ENCODE results near the gene CTPS1. TPM values are rescaled to one million over a fixed set of nuclear protein-coding genes. Genes with fewer than 3 reads are reported as not detected.

The CTPS1 gene
- total RNA-seq, 1 experiment from 2014 or later, result 73.4 TPM

- TF ChIP-seq TP53 (CRISPR knock-in tag; IDR thresholded peaks at IDR 0.05), result no peak
Measured at GRCh38 chr1:41020654-41021053, 41.2 kb downstream of the CTPS1 start (continued).

GRCh38 chr1:41021526-41022308, 42.2 kb downstream of the CTPS1 start, which contains the start of gene SLFNL1:
Gene SLFNL1 (minus strand): TSS chr1:41021725. CDS start chr1:41020660, 1,065 bp downstream.
- ChIA-PET CTCF (interaction anchor here (0.6 to 2.3 kb wide), 10 partner anchors 16 to 455 kb away, joined by 3 to 8 read pairs (median 4); partner anchors contain the start of gene CTPS1), POLR2A (no interaction called here)
- no peak within 1 kb of the TSS for H3K27ac Mint-ChIP-seq
- DNase-seq (ENCODE audit: low spot score), result peak; percentile 54
- peak; percentile 74 for ATAC-seq
- no peaks in the 10 kb centered on the region for H3K9me3 Mint-ChIP-seq
- H3K4me1 Mint-ChIP-seq, result peaks cover 12% of the 10 kb centered on the region
- peaks cover 9% of the 10 kb centered on the region for H3K36me3 Mint-ChIP-seq
- H3K4me3 Mint-ChIP-seq, result no peak within 1 kb of the TSS
- peaks cover 35% of the 10 kb centered on the region for H3K27me3 Mint-ChIP-seq (ENCODE audit: low read depth)
- TF ChIP-seq, protein P1, sequence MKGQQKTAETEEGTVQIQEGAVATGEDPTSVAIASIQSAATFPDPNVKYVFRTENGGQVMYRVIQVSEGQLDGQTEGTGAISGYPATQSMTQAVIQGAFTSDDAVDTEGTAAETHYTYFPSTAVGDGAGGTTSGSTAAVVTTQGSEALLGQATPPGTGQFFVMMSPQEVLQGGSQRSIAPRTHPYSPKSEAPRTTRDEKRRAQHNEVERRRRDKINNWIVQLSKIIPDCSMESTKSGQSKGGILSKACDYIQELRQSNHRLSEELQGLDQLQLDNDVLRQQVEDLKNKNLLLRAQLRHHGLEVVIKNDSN (CRISPR knock-in tag; IDR thresholded peaks at IDR 0.05), result peak; percentile 49; the same call in 1 of the 2 replicates
- TF ChIP-seq, protein P2, sequence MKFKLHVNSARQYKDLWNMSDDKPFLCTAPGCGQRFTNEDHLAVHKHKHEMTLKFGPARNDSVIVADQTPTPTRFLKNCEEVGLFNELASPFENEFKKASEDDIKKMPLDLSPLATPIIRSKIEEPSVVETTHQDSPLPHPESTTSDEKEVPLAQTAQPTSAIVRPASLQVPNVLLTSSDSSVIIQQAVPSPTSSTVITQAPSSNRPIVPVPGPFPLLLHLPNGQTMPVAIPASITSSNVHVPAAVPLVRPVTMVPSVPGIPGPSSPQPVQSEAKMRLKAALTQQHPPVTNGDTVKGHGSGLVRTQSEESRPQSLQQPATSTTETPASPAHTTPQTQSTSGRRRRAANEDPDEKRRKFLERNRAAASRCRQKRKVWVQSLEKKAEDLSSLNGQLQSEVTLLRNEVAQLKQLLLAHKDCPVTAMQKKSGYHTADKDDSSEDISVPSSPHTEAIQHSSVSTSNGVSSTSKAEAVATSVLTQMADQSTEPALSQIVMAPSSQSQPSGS (CRISPR knock-in tag; IDR thresholded peaks at IDR 0.05; ENCODE audit: borderline replicate concordance, low read depth), result no peak
- TF ChIP-seq, protein P3, sequence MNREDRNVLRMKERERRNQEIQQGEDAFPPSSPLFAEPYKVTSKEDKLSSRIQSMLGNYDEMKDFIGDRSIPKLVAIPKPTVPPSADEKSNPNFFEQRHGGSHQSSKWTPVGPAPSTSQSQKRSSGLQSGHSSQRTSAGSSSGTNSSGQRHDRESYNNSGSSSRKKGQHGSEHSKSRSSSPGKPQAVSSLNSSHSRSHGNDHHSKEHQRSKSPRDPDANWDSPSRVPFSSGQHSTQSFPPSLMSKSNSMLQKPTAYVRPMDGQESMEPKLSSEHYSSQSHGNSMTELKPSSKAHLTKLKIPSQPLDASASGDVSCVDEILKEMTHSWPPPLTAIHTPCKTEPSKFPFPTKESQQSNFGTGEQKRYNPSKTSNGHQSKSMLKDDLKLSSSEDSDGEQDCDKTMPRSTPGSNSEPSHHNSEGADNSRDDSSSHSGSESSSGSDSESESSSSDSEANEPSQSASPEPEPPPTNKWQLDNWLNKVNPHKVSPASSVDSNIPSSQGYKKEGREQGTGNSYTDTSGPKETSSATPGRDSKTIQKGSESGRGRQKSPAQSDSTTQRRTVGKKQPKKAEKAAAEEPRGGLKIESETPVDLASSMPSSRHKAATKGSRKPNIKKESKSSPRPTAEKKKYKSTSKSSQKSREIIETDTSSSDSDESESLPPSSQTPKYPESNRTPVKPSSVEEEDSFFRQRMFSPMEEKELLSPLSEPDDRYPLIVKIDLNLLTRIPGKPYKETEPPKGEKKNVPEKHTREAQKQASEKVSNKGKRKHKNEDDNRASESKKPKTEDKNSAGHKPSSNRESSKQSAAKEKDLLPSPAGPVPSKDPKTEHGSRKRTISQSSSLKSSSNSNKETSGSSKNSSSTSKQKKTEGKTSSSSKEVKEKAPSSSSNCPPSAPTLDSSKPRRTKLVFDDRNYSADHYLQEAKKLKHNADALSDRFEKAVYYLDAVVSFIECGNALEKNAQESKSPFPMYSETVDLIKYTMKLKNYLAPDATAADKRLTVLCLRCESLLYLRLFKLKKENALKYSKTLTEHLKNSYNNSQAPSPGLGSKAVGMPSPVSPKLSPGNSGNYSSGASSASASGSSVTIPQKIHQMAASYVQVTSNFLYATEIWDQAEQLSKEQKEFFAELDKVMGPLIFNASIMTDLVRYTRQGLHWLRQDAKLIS (CRISPR knock-in tag; IDR thresholded peaks at IDR 0.05; ENCODE audit: borderline replicate concordance), result no peak
- TF ChIP-seq ZNF423 (CRISPR knock-in tag; IDR thresholded peaks at IDR 0.05) (no peak), ZNF671 (CRISPR knock-in tag; IDR thresholded peaks at IDR 0.05) (no peak), NFE2L1 (CRISPR knock-in tag; IDR thresholded peaks at IDR 0.05) (no peak), CTCF (IDR thresholded peaks at IDR 0.05) (no peak), OVOL2 (CRISPR knock-in tag; IDR thresholded peaks at IDR 0.05; ENCODE audit: borderline replicate concordance) (0 out of 2 replicates have a peak, but pooled peaks have one; percentile 23), FOXK1 (CRISPR knock-in tag; IDR thresholded peaks at IDR 0.05) (0 out of 2 replicates have a peak, but pooled peaks have one; percentile 25), ZNF317 (CRISPR knock-in tag; IDR thresholded peaks at IDR 0.05; ENCODE audit: borderline replicate concordance, low read depth) (no peak), ETV6 (CRISPR knock-in tag; IDR thresholded peaks at IDR 0.05) (no peak), RORB (CRISPR knock-in tag; IDR thresholded peaks at IDR 0.05) (no peak)
- TF ChIP-seq, protein P4, sequence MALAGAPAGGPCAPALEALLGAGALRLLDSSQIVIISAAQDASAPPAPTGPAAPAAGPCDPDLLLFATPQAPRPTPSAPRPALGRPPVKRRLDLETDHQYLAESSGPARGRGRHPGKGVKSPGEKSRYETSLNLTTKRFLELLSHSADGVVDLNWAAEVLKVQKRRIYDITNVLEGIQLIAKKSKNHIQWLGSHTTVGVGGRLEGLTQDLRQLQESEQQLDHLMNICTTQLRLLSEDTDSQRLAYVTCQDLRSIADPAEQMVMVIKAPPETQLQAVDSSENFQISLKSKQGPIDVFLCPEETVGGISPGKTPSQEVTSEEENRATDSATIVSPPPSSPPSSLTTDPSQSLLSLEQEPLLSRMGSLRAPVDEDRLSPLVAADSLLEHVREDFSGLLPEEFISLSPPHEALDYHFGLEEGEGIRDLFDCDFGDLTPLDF (CRISPR knock-in tag; IDR thresholded peaks at IDR 0.05), result no peak
- TF ChIP-seq, protein P5, sequence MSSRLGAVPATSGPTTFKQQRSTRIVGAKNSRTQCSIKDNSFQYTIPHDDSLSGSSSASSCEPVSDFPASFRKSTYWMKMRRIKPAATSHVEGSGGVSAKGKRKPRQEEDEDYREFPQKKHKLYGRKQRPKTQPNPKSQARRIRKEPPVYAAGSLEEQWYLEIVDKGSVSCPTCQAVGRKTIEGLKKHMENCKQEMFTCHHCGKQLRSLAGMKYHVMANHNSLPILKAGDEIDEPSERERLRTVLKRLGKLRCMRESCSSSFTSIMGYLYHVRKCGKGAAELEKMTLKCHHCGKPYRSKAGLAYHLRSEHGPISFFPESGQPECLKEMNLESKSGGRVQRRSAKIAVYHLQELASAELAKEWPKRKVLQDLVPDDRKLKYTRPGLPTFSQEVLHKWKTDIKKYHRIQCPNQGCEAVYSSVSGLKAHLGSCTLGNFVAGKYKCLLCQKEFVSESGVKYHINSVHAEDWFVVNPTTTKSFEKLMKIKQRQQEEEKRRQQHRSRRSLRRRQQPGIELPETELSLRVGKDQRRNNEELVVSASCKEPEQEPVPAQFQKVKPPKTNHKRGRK (CRISPR knock-in tag; IDR thresholded peaks at IDR 0.05; ENCODE audit: borderline replicate concordance), result no peak
- TF ChIP-seq, protein P6, sequence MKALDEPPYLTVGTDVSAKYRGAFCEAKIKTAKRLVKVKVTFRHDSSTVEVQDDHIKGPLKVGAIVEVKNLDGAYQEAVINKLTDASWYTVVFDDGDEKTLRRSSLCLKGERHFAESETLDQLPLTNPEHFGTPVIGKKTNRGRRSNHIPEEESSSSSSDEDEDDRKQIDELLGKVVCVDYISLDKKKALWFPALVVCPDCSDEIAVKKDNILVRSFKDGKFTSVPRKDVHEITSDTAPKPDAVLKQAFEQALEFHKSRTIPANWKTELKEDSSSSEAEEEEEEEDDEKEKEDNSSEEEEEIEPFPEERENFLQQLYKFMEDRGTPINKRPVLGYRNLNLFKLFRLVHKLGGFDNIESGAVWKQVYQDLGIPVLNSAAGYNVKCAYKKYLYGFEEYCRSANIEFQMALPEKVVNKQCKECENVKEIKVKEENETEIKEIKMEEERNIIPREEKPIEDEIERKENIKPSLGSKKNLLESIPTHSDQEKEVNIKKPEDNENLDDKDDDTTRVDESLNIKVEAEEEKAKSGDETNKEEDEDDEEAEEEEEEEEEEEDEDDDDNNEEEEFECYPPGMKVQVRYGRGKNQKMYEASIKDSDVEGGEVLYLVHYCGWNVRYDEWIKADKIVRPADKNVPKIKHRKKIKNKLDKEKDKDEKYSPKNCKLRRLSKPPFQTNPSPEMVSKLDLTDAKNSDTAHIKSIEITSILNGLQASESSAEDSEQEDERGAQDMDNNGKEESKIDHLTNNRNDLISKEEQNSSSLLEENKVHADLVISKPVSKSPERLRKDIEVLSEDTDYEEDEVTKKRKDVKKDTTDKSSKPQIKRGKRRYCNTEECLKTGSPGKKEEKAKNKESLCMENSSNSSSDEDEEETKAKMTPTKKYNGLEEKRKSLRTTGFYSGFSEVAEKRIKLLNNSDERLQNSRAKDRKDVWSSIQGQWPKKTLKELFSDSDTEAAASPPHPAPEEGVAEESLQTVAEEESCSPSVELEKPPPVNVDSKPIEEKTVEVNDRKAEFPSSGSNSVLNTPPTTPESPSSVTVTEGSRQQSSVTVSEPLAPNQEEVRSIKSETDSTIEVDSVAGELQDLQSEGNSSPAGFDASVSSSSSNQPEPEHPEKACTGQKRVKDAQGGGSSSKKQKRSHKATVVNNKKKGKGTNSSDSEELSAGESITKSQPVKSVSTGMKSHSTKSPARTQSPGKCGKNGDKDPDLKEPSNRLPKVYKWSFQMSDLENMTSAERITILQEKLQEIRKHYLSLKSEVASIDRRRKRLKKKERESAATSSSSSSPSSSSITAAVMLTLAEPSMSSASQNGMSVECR (CRISPR knock-in tag; IDR thresholded peaks at IDR 0.05; ENCODE audit: borderline replicate concordance), result no peak
- TF ChIP-seq, protein P7, sequence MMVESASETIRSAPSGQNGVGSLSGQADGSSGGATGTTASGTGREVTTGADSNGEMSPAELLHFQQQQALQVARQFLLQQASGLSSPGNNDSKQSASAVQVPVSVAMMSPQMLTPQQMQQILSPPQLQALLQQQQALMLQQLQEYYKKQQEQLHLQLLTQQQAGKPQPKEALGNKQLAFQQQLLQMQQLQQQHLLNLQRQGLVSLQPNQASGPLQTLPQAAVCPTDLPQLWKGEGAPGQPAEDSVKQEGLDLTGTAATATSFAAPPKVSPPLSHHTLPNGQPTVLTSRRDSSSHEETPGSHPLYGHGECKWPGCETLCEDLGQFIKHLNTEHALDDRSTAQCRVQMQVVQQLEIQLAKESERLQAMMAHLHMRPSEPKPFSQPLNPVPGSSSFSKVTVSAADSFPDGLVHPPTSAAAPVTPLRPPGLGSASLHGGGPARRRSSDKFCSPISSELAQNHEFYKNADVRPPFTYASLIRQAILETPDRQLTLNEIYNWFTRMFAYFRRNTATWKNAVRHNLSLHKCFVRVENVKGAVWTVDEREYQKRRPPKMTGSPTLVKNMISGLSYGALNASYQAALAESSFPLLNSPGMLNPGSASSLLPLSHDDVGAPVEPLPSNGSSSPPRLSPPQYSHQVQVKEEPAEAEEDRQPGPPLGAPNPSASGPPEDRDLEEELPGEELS (CRISPR knock-in tag; IDR thresholded peaks at IDR 0.05), result no peak
